Esophagus squamous epithelium (tissue), 4 donors: Measurements from ENCODE around the gene OTOS.

Experiments
- POLR2A ChIP-seq, 4 donors: fragments of 450-650 bp; IDR thresholded peaks; one replicate each; pipeline ENCODE4 v1.6.1; 2017; ENCODE audit warnings: antibody characterized with exemption in 4 of 4, mild to moderate bottlenecking in 4 of 4, moderate library complexity in 3 of 4
- TF ChIP-seq, protein P1 (sequence below), 6 experiments: fragments of 450-650 bp in 4 of 6; fragments of 200-600 bp in 2 of 6; sonication (generic) in 2 of 6; IDR thresholded peaks; one replicate each; pipeline ENCODE4 v1.5.1; 2016 to 2019; ENCODE audit warnings: antibody characterized with exemption in 6 of 6, mild to moderate bottlenecking in 4 of 6, moderate library complexity in 4 of 6

DNA sequence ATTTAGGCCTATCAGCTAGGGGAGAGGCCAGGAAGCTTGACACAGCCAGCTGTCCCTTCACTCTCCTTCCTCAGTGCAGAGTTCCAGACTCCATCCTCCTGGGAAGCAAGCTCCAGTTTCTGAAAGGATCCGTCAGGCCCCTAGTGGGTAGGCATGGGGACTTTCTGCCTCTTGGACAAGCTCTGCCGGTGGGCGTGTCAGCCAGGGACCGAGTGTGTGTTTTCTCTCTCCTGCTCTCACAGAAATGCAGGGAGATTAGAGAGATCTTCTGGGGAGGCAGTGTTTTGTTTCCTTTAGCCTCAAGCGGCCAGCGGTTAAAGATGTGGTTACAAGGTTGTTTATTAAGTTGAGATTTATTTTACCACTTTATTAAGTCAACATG is 29.9 kb upstream of the OTOS start:
- TF ChIP-seq, protein P1, sequence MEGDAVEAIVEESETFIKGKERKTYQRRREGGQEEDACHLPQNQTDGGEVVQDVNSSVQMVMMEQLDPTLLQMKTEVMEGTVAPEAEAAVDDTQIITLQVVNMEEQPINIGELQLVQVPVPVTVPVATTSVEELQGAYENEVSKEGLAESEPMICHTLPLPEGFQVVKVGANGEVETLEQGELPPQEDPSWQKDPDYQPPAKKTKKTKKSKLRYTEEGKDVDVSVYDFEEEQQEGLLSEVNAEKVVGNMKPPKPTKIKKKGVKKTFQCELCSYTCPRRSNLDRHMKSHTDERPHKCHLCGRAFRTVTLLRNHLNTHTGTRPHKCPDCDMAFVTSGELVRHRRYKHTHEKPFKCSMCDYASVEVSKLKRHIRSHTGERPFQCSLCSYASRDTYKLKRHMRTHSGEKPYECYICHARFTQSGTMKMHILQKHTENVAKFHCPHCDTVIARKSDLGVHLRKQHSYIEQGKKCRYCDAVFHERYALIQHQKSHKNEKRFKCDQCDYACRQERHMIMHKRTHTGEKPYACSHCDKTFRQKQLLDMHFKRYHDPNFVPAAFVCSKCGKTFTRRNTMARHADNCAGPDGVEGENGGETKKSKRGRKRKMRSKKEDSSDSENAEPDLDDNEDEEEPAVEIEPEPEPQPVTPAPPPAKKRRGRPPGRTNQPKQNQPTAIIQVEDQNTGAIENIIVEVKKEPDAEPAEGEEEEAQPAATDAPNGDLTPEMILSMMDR (IDR thresholded peaks at IDR 0.05) = no peak
- no peak for TF ChIP-seq POLR2A (IDR thresholded peaks at IDR 0.05)
